Progenitor cell of endocrine pancreas (in vitro differentiated cells): ENCODE data around the gene TMPO. TPM values are rescaled to one million over a fixed set of nuclear protein-coding genes. Genes with fewer than 3 reads are reported as not detected.

ENCODE experiments used
- DNase-seq: peaks from one replicate; pipeline ENCODE4 v3.0.0; 2021; ENCODE audit warnings: low spot score; ENCODE audit not compliant: unreplicated experiment
- H3K27ac Mint-ChIP-seq: 2 replicates; pipeline ENCODE4 v1.8.0; 2021; ENCODE audit warnings: mild to moderate bottlenecking, moderate library complexity, mixed read lengths
- H3K27me3 Mint-ChIP-seq: 2 replicates; pipeline ENCODE4 v1.8.0; 2021; ENCODE audit warnings: mixed read lengths
- H3K36me3 Mint-ChIP-seq: 2 replicates; pipeline ENCODE4 v1.8.0; 2022; ENCODE audit warnings: mixed read lengths; ENCODE audit not compliant: insufficient read depth
- H3K4me1 Mint-ChIP-seq: 2 replicates; pipeline ENCODE4 v1.8.0; 2021; ENCODE audit warnings: low read depth, mixed read lengths
- H3K4me3 Mint-ChIP-seq: 2 replicates; pipeline ENCODE4 v1.8.0; 2021; ENCODE audit warnings: low read depth, mild to moderate bottlenecking, moderate library complexity, mixed read lengths
- H3K9me3 Mint-ChIP-seq: 2 replicates; pipeline ENCODE4 v1.8.0; 2021; ENCODE audit warnings: low read depth, mixed read lengths
- long read RNA-seq: library from polyadenylated mRNA; unstranded; transcript quantifications from one replicate; pipeline ENCODE4 v2.0.0, GENCODE V29; 2020
- total RNA-seq: library from RNA; stranded (reverse); gene quantifications from 2 replicates; pipeline ENCODE4 v1.2.1, GENCODE V29; 2021
- TF ChIP-seq, protein P1 (sequence below): fragments of 200-600 bp; sonication (generic); IDR thresholded peaks from one replicate; pipeline ENCODE4 v1.5.0; 2021; ENCODE audit warnings: antibody characterized with exemption, mild to moderate bottlenecking; ENCODE audit not compliant: unreplicated experiment

The TMPO gene, protein sequence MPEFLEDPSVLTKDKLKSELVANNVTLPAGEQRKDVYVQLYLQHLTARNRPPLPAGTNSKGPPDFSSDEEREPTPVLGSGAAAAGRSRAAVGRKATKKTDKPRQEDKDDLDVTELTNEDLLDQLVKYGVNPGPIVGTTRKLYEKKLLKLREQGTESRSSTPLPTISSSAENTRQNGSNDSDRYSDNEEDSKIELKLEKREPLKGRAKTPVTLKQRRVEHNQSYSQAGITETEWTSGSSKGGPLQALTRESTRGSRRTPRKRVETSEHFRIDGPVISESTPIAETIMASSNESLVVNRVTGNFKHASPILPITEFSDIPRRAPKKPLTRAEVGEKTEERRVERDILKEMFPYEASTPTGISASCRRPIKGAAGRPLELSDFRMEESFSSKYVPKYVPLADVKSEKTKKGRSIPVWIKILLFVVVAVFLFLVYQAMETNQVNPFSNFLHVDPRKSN
- total RNA-seq = 191 and 203 TPM in 2 replicates
- long read RNA-seq, full-length matches to known transcripts = 46 of 85 reads
- long read RNA-seq, partial matches to known transcripts = 11 of 85 reads
- long read RNA-seq, other reads (novel, unspliced or antisense) = 28 of 85 reads

DNA sequence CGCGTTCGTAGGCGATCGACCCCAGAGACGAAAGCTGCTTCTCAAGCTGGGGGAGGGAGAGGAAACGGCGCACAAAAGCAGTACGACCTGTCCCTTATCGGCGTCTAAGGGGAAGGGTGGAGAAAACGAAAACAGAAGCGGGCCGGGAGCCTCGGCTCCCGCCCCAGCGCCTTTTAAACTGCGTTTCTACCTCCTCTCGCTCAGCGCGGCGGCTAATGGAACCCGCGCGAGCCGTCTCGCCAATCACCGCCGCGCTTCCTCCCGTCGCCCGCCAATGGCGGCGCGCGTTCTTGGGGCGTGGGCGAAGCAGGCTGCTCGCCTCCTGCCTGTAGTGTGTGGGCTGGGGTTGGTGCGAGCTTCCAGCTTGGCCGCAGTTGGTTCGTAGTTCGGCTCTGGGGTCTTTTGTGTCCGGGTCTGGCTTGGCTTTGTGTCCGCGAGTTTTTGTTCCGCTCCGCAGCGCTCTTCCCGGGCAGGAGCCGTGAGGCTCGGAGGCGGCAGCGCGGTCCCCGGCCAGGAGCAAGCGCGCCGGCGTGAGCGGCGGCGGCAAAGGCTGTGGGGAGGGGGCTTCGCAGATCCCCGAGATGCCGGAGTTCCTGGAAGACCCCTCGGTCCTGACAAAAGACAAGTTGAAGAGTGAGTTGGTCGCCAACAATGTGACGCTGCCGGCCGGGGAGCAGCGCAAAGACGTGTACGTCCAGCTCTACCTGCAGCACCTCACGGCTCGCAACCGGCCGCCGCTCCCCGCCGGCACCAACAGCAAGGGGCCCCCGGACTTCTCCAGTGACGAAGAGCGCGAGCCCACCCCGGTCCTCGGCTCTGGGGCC, at the start of gene TMPO:
TSS of gene TMPO (plus strand) at position 304 of the 824 bp plus-strand sequence. CDS start at position 582, 278 bp downstream.
- H3K36me3 Mint-ChIP-seq = peaks cover 3% of the 10 kb centered on the region
- peak within 1 kb of the TSS; percentile 98 for H3K4me3 Mint-ChIP-seq
- peak; percentile 88 for DNase-seq
- H3K4me1 Mint-ChIP-seq = peaks cover 20% of the 10 kb centered on the region
- peak within 1 kb of the TSS; percentile 100 for H3K27ac Mint-ChIP-seq
- TF ChIP-seq, protein P1, sequence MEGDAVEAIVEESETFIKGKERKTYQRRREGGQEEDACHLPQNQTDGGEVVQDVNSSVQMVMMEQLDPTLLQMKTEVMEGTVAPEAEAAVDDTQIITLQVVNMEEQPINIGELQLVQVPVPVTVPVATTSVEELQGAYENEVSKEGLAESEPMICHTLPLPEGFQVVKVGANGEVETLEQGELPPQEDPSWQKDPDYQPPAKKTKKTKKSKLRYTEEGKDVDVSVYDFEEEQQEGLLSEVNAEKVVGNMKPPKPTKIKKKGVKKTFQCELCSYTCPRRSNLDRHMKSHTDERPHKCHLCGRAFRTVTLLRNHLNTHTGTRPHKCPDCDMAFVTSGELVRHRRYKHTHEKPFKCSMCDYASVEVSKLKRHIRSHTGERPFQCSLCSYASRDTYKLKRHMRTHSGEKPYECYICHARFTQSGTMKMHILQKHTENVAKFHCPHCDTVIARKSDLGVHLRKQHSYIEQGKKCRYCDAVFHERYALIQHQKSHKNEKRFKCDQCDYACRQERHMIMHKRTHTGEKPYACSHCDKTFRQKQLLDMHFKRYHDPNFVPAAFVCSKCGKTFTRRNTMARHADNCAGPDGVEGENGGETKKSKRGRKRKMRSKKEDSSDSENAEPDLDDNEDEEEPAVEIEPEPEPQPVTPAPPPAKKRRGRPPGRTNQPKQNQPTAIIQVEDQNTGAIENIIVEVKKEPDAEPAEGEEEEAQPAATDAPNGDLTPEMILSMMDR = no peak
- no peaks in the 10 kb centered on the region for H3K27me3 Mint-ChIP-seq
- H3K9me3 Mint-ChIP-seq = no peaks in the 10 kb centered on the region

DNA sequence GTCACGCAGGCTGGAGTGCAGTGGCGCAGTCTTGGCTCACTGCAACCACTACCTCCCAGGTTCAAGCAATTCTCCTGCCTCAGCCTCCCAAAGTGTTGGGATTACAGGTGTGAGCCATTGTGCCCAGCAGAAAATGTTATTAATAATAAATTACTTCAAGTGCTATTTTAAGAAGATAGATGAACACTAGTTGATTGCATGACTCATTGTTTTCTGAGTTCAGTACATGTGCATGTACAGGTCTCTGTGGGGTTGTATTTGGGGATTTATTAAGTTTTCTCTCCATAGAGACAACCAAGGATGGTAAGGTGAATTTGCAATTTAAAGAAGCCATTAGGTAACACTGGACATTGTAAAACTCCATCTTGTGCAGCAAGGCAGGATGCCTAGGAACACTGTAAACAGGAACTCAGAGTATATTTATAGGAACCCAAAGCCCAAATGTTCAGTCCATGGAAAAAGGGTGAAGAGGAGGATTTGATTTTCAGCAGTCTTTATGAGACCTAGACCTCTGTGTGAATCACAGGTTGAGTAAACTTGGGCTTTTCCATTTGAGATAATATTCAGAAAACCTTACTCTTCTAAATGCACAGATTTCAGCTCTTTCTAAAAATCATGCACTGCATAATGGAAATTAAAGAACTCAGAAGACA, 49.3 kb upstream of the TMPO start:
- H3K27ac Mint-ChIP-seq = no peak overlapping the region
- H3K4me3 Mint-ChIP-seq = no peak overlapping the region
- H3K36me3 Mint-ChIP-seq = no peaks in the 10 kb centered on the region
- H3K4me1 Mint-ChIP-seq = no peaks in the 10 kb centered on the region
- no peak for DNase-seq
- TF ChIP-seq, protein P1 = no peak
- H3K9me3 Mint-ChIP-seq = no peaks in the 10 kb centered on the region
- no peaks in the 10 kb centered on the region for H3K27me3 Mint-ChIP-seq

DNA sequence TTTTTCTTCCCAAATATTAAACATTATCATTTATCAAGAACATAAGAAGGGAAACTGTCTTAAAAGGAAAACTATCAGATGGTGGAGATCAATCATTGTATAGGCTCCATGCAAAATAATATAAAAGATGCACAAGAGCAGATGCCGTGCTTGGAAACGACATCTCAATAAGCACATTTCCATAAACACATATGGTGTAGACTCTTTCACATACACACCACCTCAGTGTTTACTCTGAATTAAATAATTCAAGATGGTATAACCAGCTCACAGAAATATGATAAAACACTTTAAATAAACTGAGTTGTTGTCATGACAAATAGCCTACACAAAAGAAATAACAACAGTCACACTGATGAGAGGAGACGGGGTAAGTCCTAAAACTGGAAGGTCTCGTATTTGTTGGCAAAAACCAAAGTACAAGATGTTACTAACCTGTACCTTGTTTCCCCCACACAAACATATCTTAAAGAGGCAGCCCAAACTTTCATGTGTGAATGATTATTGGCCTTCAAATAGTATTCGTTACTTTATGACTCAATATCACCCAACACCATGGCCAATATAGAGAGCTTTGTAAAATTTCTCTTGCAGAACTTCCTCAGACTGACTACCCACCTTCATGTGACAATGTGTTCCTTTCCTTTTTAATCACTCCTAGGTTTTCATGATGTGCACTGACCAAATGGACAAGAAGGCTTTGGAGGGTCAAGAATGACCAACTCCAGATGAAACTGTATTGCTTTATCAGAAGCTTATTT, 48.6 kb upstream of the TMPO start:
- TF ChIP-seq, protein P1 = no peak
- Mint-ChIP-seq H3K9me3 (no peaks in the 10 kb centered on the region), H3K27ac (no peak overlapping the region), H3K4me1 (no peaks in the 10 kb centered on the region), H3K4me3 (no peak overlapping the region), H3K36me3 (no peaks in the 10 kb centered on the region), H3K27me3 (no peaks in the 10 kb centered on the region)
- DNase-seq = no peak

DNA sequence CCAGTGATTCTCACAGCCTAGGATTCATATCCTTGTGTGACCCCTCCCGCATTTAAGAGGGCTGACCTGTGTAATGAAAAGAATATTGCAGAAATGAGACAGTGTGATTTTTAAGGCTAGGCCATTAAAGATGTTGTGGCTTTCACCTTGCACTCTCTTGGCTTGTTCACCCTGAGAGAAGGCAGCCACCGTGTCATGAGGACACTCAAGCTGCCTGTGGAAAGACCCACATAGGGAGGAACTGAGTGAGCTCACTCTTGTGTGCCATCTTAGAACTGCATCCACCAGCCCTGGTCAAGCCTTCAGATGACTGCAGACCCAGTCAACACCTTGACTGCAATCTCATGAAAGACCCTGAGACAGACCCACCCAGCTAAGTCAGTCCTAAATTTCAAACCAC, 46.3 kb upstream of the TMPO start:
- TF ChIP-seq, protein P1 = no peak
- no peaks in the 10 kb centered on the region for H3K9me3 Mint-ChIP-seq
- H3K27me3 Mint-ChIP-seq = no peaks in the 10 kb centered on the region
- no peak overlapping the region for H3K4me3 Mint-ChIP-seq
- H3K36me3 Mint-ChIP-seq = no peaks in the 10 kb centered on the region
- H3K4me1 Mint-ChIP-seq = no peaks in the 10 kb centered on the region
- H3K27ac Mint-ChIP-seq = no peak overlapping the region
- DNase-seq = no peak
